ENCODE data around the gene TXNDC15.
"Not testable (repeated sequence)": the region's sequence is repeated elsewhere in the genome, so short reads cannot be mapped to it uniquely, and the experiment has no call there.

Gene TXNDC15, protein sequence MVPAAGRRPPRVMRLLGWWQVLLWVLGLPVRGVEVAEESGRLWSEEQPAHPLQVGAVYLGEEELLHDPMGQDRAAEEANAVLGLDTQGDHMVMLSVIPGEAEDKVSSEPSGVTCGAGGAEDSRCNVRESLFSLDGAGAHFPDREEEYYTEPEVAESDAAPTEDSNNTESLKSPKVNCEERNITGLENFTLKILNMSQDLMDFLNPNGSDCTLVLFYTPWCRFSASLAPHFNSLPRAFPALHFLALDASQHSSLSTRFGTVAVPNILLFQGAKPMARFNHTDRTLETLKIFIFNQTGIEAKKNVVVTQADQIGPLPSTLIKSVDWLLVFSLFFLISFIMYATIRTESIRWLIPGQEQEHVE

DNA sequence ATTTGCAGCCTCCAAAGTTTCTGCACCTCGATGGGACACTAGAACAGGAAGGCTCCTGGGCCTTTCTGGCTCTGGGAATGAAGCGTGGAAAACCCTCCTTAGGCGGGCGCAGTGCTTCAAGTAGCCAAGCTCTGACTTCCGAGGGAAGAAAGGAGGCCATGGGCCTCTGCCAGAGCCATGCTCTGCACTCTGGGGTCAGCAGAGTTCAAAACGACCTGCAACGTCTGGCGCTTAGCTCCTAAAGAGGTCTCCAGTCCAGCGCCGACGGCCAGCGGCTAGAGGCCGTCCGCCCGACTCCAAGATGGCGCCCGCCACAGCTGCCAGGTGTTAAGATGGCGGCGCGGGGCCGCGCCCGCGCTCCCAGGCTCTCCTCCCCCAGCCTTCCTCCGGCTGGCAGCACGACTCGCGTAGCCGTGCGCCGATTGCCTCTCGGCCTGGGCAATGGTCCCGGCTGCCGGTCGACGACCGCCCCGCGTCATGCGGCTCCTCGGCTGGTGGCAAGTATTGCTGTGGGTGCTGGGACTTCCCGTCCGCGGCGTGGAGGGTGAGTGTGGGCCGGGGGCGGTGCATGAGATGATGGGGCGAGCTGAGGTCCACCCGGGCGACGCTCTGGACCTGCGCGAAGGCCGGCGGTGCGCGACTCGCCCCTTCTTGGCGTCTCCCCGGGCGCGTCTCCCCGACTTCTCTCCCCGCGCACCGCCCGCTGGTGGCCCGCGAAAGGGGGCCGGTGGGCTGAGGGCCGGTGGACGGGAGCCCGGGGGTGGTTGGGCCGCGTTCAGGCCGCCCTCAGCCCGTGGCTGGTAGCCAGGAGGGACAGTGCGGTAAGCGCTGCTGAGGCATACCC is at the start of gene TXNDC15:
Gene TXNDC15 (plus strand): TSS at position 385 of the 844 bp plus-strand sequence. CDS start 57 bp downstream, at position 442.
- peak; percentile 57 for DNase-seq (ENCODE audit: low read depth, low spot score)

DNA sequence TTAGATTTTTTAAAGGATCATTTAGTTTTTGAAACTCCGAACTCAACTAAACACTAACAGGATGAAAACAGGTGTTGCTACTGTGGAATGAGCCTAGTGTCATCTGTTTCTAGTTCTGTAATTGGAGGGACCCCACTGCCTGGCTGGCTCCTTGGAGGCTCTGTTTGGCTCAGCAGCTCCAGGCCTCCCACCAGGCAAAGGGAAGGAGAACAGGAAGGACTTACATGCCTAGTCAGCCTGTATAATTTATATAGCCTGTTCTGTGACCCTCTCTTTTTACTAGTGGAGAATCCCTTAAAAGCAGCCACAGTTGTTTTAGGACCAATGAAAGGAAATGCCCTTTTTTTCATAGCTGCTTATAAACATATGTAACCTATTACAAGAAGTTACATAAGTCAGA is 49.5 kb upstream of the TXNDC15 start:
- DNase-seq (ENCODE audit: low read depth, low spot score): no peak

DNA sequence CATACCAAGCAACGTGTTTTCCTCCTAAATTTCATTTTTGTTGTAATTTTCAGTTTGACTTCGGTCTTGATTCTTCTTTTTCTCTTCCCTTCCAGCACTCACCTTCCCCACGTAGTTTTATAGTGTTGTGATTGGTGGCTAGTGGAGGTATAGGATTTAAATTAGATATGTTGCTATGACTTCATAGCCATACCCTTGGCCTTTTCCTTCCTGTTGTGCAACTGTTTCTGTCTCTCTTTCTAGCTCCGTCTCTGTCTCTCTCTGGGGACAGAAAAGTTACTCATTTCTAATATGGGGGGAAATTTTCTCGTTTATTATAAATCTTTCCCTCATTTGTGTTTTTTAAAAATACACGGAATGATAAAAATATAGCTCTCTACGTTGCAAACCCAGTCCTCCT is 49.0 kb upstream of the TXNDC15 start:
- no peak for DNase-seq (ENCODE audit: low read depth, low spot score)

DNA sequence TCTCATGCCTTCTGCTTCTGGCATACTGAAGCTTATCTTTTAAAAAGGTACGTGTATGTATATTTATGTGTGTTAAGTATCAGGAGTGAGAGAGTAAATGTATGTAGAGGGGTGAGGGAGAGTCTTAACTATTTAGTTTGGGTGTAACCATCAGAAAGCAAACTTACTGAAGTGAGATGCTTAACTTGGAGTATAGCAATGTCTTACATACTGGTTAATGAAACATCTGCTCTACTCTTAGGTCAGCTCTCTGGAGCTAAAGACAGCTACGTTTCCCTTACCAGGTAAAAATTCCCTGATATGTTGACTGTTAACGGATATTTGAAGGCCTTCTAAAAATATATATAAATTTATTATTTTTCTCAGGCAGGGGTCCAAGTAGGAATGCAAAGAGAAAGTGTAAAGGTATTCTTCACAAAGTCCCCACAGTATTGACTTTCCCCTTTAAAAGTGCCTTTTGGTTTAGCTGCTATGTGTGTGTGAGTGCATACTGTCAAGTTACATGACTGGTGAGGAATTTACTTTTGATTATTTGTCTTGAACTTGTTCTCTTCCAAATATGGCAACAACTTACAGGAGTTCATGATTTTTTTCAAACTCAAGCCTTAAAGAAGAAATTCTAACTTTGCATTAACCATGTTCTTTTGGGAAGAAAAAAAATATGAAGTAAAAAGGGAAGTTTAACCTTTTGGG is 40.7 kb upstream of the TXNDC15 start:
- DNase-seq (ENCODE audit: low read depth, low spot score): no peak

DNA sequence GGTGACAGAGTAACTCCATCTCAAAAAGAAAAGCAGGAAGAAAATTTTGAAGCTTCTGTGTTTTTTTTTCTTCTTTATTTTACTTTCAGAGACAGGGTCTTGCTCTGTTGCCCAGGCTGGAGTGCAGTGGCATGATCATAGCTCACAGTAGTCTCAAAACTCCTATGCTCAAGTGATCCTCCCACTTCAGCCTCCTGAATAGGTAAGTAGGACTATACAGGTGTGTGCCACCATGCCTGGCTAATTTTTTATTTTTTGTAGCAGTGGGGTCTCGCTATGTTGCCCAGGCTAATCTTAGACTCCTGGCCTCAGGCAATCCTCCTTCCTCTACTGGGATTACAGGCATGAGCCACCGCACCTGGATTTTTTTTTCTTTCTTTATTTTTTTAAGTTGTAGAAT is 38.5 kb upstream of the TXNDC15 start:
- no peak for DNase-seq (ENCODE audit: low read depth, low spot score)

DNA sequence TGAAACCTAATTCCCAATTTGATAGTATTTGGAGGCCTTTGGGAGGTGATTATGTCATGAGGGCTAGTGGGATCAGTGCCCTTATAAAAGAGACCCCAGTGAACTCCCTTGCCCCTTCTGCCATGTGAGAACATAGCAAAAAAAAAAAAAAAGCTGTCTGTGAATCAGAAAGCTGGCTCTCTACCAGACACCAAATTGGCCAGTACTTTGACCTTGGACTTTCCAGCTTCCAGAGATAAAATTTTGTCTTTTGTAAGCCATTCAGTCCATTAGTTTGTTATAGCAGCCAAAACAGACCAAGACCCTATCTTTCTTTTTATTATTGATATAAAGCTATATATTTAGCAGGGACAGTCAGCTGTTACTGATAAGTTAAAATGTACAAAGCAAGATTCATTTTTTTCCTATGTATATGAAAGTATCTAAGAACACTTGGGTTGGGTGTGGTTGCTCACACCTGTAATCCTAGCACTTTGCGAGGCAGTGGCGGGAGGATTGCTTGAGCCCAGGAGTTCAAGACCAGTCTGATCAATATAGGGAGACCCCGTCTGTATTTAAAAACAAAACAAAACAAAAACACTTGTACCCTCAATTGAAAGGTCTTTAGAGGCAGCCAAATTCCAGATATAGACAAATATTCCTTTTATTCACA is 36.5 kb upstream of the TXNDC15 start:
- no peak for DNase-seq (ENCODE audit: low read depth, low spot score)

DNA sequence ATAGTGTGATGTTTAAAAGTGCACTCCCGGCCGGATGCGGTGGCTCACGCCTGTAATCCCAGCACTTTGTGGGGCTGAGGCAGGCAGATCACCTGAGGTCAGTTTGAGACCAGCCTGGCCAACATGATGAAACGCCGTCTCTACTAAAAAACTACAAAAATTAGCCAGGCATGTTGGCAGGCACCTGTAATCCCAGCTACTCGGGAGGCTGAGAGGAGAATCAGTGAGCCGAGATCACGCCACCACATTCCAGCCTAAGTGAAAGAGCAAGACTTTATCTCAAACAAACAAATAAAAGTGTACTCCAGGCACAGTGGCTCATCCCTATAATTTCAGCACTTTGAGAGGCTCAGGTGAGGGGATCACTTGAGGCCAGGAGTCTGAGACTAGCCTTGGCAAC is 35.8 kb upstream of the TXNDC15 start:
- not testable (repeated sequence) for DNase-seq (ENCODE audit: low read depth, low spot score)

DNA sequence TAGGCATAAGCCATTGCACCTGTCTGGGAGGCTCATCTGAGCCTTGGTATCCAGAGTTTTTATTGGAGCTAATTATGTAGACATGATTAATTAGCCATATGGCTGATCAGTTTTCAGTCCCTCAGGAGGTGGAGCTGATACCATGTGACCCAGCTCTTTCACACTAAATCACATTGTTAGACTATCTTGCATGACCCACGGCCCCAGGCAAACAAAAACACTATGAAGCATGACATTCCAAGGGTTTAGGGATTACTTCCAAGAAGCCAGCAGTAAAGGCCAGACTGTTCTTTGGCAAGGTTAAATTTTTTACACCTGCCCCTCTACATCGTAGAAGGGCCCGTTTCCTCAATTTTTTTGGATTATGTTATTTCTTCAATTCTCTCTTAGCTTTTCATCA is 33.4 kb upstream of the TXNDC15 start:
- no peak for DNase-seq (ENCODE audit: low read depth, low spot score)

DNA sequence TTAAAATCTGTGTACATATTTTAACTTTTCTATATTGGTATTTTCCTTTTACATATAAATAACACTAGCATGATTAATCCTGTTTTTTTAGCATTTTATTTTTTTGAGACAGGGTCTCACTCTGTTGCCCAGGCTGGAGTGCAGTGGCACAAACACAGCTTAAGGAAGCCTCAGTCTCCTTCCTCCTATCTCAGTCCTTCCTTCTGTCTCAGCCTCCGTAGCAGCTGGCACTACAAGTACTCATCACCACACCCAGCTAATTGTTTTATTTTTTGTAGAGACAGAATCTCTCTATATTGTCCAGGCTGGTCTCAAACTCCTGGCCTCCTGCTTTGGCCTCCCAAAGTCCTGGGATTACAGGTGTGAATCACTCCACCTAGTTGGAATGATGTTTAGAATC is 29.9 kb upstream of the TXNDC15 start:
- no peak for DNase-seq (ENCODE audit: low read depth, low spot score)

DNA sequence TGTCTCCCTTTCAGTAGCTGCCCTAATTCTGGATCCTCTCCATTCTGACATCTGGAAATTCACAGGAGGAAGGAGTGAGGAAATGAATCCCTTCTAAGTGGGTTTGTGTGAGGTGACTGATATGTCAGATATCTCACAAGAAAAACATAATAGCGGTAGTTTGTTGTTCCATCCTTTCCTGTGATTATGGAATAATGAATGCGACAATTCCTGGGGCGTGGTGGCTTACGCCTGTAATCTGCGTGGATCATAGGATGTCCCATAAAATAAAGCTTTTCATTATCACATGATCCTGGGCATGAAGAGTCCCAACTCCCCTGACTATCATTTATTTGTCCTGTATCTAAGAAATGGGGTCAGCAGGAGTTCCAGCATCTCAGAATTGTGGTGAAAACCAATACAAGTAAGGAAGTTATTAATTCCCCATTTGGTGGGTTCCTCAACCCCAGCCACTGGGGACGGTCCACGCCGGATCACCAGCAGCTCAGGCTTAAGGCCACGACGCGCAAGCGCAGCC is 28.8 kb upstream of the TXNDC15 start:
- no peak for DNase-seq (ENCODE audit: low read depth, low spot score)

DNA sequence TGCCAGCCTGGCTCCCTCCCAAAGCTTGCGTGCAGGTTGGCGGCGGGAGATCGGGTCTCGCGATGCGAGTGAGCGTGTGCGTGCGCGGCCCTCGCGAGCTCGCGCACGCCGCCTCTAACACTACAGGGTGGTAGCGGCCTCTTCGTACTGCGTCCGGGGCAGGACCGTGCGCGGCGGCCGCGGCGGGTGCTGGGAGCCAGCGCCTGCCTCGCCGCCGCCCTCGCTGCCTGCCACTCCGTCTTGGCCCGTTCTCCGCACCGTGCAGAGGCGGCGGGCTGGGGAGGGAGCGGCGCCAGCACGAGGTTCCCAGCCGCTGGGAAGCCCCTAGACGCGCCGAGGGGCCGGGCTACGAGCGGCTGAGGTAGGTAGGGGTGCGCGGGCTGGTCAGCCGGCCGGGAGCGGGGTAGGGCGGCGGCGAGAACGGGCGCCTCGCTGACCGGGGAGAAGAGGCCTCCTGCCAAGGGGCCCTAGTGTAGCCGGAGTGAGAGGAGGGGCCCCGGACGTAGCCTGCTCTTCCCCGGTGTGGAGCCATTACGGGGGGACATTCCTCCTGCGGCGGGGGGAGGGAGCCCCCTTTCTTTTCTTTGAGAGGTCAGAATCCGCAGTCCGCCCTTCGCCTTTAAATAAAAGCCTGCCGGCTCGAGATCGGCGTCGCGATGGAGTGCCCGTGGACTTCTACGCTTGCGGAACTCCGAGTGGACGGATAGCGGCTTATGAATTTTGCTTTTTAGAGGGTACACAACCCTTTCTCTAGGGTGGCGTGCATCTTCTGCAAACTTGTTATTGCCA is 28.1 kb upstream of the TXNDC15 start, which contains the start of gene C5orf24:
Gene C5orf24 (plus strand): TSS at position 117 of the 789 bp plus-strand sequence. CDS start 8,933 bp downstream, outside the sequence.
- peak; percentile 86 for DNase-seq (ENCODE audit: low read depth, low spot score)

DNA sequence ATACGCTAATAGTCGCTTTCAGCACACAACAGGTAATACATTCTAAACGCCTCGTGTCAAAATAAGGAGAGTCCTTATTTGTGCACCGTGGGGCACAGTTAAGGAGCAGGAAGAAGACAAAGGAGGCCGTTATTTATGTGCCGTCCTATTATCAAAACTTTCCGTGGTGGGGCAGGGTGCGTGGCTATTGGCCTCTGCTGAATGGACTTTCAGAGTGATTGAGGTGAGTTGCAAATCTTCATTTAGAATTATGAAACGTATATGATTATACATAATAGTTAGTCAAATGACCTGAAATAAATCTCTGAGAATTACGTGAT is 27.6 kb upstream of the TXNDC15 start:
- no peak for DNase-seq (ENCODE audit: low read depth, low spot score)

DNA sequence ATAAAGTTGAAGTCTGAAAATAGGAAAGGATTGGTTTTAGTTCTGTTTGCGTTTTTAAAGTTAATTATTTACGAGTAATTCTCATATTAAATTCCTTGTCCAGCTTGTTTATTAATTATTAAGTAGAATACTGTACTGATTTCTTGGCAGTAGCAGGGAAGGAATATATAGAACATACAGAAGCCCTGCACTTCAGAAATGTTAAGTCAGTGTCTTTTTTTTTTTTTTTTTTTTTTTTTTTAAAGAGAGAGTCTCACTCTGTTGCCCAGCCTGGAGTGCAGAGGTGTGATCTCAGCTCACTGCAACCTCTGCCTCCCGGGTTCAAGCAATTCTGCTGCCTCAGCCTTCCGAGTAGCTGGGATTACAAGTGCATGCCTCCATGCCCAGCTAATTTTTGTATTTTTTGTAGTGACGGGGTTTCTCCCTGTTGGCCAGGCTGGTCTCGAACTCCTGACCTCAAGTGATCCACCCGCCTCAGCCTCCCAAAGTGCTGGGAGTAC is 24.7 kb upstream of the TXNDC15 start:
- DNase-seq (ENCODE audit: low read depth, low spot score): not testable (repeated sequence)

DNA sequence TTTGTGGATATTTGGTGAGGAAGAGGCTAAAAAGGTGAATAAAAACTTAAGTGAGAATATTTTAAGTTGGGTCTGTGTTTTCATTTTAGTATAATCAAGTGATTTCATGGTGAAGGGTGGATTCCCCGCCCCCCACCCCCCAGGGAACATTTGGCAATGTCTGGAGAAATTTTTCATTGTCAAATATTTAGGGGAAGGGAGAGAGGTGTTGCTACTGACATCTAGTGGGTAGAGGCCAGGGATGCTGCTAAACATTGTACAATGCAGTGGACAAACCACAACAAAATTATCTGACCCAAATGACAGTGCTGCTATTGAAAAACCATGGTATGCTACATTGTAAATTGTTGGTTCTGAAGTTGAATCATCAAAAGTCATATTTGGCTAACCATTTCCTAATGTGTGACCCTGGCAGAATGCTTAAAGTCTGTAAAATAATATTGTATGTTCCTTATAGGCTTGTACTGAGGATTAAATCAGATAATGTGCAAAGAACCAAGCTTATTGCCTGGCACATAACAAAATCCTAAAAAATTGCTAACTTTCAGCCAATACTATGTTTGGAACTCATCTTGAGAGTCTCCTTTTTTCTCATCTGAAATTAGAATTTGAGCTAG is 22.8 kb upstream of the TXNDC15 start:
- no peak for DNase-seq (ENCODE audit: low read depth, low spot score)

DNA sequence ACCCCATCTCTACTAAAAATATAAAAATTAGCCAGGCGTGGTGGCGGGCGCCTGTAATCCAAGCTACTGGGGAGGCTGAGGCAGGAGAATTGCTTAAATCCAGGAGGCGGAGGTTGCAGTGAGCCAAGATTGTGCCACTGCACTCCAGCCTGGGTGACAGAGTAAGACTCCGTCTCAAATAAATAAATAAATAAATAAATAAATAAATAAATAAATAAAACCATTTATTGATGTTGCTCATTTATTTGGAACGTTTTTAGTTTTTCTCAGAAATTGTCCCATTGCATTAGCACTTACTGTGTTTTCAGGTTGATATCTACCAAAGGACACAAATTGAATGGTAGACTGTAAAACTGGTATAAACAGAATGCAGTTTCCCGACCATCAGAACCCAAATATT is 17.7 kb upstream of the TXNDC15 start:
- not testable (repeated sequence) for DNase-seq (ENCODE audit: low read depth, low spot score)

DNA sequence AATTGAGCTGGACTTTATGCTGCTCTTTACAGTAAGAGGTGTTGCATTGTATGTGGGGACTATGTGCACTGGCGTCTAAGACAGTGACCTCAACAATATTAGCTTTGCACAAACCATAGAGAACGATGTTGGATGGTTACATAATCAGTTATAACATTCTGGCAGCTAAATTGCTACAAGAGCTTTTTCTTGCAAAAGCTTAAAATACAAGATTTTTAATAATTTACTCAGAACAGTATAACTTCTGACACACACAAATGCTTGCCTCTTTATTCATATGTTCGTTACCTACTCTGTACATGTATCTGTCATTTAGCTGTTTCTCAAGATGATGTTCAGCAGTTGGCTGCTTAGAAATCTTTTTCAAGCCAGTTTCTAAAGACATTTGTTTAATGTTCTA is 16.8 kb upstream of the TXNDC15 start:
- no peak for DNase-seq (ENCODE audit: low read depth, low spot score)

DNA sequence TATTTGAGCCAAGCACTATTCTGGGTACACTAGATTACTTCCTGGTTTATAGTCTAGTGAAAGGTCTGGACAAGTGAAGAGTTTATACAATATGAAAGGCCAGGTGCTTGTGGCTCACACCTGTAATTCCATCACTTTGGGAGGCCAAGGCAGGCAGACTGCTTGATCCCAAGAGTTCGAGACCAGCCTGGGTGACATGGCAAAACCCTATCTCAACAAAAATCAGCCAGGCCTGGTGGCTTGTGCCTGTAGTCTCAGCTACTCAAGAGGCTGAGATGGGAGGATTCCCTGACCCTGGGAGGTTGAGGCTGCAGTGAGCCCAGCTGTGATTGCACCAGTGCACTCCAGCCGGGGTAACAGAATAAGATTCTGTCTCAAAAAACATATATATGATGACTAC is 9.5 kb upstream of the TXNDC15 start:
- no peak for DNase-seq (ENCODE audit: low read depth, low spot score)

DNA sequence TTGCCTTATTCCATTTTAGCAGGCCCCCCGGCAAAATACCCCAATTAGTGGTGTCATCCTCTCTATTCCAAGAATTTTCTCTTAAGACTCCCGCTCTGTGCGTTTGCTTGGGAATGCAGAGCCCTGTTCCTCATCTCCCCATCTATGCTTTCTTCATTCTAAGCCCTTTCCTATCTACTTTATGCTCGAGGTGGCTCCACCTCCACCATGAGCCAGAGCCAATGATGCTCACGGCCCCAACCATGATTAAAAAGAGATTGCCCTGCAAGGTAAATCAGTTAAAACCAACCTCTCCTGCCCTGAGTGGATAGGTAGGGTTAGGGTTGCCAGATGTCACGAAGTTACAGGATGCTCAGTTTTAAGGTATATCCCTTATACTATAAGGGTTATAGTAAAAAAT is 677 bp upstream of the TXNDC15 start:
- no peak for DNase-seq (ENCODE audit: low read depth, low spot score)

DNA sequence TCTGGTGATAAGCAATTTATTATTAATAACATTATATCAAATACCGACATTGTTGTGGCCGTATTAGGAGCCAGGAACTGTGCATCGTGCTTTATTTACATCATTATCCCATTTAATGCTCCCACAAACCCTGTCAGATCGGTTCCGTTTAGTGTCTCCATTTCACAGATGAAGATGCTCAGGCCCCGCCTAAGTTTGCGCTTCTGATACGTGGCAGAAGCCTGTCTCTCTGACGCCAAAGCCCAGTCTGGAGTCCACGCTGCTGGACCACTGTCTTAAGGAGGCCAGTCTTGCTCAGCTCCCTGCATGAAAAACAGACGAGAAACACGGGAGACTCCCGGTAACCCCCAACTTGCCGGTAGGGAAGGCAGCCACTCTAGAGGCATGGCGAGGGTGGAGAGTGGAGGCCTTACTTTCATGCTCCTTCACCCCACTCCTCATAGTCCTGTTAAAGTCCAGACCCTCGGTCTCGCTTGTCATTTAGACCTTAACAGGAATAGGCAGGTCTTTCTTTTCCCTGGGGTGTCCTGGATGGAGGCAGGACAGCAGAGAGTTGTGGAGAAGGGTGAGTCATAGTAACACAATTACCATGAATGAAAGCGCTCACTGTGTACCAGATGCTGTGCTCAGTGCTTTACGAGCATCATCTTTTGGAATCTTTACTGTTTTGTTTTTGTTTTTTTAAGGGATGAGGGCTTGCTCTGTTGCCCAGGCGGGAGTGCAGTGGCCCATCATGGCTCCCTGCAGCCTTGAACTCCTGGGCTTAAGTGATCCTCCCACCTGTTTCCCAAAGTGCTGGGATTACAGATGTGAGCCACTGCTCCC is 872 bp downstream of the TXNDC15 start:
- DNase-seq (ENCODE audit: low read depth, low spot score): no peak

All from activated CD4-positive, CD25-positive, alpha-beta regulatory T cell treated with anti-CD3 and anti-CD28 coated beads, Interleukin-2, amount 50 U/mL, for 16 hours (primary cell).